ENCODE measurements around the gene MKLN1.

DNA sequence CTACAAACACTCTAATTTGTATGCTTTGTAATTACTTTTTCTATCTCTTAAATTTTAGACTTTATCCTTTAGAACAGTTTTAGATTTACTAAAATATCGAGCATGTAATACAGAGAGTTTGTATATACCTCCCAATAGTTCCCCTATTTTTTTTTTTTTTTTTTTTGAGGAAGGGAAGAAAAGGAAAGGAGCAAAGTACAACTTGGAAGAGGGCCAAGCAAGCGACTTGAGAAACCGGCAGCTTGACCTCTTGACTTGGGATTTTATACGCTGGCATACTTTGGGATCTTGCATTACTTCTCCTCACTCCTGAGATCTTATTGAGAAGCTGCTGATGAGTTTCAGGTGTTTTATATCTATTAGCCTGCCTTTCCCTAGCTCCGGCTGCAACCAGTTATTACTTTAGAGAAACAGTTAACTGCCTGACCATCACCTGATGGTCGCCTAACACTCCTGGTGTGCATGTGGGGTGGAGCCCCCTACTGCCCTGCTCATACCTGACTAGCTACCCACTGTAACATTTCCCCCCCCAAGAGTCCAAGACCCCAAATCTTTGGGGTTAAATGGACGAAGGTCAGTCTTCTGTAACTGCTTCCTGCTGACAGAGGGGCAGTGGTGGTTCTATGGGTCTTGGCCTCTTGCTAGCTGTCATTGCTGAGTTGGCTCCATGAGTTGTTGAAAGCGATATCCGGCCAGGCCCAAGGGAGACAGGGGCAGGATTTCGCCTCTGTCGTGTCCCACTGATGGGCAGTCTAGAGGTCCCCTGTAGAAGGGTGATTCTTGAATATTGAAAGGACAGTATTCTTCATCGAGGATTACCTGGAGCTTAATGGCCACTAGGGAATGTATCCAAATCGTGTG is 28.5 kb downstream of the MKLN1 start:
- TF ChIP-seq, protein P1, sequence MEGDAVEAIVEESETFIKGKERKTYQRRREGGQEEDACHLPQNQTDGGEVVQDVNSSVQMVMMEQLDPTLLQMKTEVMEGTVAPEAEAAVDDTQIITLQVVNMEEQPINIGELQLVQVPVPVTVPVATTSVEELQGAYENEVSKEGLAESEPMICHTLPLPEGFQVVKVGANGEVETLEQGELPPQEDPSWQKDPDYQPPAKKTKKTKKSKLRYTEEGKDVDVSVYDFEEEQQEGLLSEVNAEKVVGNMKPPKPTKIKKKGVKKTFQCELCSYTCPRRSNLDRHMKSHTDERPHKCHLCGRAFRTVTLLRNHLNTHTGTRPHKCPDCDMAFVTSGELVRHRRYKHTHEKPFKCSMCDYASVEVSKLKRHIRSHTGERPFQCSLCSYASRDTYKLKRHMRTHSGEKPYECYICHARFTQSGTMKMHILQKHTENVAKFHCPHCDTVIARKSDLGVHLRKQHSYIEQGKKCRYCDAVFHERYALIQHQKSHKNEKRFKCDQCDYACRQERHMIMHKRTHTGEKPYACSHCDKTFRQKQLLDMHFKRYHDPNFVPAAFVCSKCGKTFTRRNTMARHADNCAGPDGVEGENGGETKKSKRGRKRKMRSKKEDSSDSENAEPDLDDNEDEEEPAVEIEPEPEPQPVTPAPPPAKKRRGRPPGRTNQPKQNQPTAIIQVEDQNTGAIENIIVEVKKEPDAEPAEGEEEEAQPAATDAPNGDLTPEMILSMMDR (IDR thresholded peaks at IDR 0.05) = no peak
- no peak for TF ChIP-seq POLR2A (IDR thresholded peaks at IDR 0.05)

Measured in esophagus squamous epithelium (tissue), 4 donors.